GM18499 (cell line): ENCODE results near the gene R3HCC1L.
A peak's percentile ranks its signal among the peaks of the same experiment; 100 is the strongest.

ENCODE experiments used
- ATAC-seq: cut with Tn5 transposase; IDR thresholded peaks from one replicate; pipeline ENCODE4 v1.9.1; 2021; ENCODE audit warnings: moderate number of reproducible peaks; ENCODE audit not compliant: insufficient read depth, unreplicated experiment

Gene R3HCC1L

DNA sequence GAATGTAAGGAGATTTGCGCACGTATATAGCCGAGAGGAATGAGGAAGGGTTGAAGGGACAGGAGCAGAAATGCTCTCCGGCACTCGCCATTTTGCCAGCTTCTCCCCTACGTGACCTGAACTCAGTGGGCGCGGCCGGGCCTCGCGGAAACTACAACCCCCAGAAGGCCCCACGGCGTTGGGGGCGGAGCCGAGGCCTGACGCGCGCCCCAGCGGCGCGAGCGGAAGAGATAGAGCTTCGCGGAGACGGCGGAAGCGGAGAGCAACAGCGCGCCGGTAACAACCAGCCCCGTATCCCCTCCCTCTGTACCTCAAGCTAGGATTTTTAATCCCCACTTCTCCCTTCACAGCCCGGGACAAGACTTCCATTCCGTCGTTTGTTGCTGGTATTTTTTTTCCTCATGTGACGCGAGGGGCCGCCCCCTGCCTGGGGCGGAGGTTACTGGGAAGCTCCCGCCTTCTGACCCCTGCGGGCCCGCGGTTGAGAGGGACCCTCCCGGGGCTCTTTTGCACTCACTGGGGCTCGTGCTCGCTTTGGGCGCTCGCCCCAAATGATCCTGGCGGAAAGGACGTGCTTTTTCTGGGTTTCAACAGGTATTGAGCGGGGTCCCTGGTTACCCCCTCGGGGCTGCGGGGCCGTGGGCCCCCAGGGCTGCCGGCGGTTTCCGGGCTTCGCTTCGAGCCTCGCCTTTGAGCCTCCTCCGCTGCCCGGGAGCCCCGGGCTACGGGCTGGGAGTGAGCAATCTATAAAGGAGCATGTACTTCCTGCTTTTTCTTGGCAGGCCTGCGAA, at the start of gene R3HCC1L:
Gene R3HCC1L, plus strand, starts transcription at position 227 of the 791 bp plus-strand sequence. CDS start 73,458 bp downstream, outside the sequence.
- ATAC-seq = peak; percentile 62

DNA sequence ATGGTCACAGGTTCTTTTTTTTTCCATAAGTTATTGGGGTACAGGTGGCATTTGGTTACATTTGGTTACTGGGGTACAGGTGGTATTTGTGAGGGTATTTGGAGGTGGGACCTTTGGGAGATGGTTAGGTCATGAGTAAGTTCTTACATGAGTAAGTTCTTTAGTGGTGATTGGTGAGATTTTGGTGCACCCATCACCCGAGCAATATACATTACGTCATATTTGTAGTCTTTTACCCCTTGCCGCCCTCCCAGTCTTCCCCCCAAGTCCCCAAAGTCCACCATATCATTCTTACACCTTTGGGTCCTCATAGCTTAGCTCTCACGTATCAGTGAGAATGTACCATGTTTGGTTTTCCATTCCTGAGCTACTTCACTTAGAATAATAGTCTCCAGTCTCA, 49.2 kb upstream of the R3HCC1L start:
- no peak for ATAC-seq

DNA sequence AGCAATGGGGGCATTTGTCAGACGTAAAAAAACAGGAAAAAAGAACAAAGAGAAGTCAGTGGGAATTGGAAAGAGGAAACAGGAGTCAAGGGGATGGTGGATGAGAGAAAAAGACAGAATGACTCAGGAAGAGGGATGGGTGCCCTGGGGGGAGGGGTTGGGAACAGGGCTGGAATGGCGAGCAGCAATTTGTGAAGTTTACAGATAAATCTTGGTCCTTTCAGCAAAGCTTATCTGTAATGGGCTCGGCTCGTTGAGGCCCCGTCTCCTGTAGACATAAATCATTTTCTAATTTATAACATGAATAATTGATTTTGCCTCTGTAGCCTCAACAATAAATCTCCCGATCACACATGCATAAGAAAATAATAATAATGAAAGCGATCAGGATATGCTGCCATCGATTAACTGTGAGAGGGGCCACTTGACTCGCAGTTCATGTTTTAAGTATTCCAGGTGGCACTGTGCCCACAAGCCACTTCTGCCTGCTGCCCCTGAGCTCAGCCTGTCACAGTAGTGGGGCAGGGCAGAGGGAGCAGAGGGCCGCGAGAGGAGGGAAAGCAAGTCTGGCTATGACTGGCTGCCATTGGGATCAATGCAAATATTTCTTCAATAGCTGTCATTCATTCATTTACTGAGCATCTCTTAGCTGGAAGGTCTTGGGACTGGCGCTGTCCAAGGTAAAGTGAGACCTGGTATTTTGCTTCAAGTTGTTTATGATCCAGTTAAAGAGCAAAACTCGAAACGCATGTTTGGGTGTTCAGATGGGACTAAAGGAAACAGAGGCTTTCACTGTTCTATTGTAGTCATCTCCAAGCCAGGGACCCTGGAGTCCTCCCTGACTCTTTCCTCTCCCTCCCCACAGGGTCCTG, 47.4 kb upstream of the R3HCC1L start:
- ATAC-seq = no peak

DNA sequence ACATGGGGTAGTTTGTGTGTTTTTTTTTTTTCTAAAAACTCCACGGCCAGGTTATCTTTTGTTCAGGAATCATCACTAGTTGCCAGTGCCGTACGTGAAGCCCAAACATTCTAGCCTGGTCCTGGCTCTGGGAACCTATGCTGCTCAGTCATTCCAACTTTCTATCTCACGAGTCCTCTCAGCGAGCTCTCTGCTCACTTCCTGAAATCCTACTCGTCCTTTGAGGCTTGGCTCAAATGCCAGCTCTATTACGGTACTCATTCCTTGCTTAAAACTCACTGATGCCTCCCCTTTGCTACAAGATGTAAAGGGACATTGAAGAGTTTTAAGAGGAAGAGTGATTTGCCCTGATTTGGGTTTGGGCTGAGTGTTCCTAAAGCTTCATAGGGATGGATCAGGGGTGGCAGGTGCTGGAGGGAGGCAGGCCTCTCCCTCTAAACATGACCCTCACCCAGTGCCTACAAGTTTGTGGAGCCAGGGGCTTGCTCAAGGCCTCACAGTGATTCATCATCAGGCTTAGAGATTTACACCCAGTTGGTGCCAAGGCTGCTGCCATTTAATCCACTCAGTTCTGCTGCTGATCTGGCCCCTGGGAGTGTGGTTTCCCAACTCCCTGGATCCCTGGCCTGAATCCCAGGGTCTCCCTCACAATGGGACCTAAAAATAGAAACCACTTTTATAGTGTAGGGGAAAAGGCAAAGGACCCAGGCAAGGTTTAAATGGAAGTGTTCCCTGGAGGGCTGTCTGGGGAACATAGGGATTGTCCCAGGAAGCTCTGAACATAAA, 46.1 kb upstream of the R3HCC1L start:
- no peak for ATAC-seq

DNA sequence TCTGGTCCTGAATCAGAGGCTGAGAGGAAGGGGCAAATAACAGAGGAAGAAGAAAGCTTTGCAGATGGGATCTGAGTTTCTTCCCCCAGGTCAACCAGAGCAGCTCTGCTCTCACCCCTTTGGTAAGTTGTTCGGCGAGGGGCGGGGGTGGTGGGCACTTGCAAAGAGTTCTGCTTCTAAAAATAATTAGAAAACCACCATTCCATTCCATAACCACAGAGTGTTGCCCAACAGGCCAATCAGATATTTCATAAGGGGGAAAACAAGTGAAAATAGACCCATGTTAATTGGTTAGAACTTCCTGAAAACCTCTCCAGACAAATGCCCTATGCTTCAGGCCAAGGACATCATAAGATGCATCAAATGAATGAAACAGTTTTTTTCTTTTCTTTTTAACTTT, 43.6 kb upstream of the R3HCC1L start:
- no peak for ATAC-seq

DNA sequence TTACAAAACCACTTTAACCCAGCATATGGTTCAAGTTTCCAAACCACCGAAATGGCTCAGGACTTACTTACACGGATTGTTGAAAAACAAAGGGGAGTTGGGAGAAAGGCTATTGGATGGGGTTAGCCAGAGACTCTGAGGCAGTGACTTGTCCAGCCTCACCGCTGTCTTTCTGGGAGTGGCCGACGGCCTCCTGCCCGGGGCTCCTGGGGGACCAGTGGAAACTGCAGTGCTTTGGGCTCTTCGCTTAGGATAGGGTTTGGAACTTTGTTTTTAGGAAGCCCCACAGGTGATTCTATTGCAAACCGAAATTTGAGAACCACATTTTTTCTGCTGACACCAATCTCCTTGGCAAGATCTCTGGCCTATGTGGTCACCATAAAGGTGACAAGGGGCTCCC, 38.1 kb upstream of the R3HCC1L start:
- no peak for ATAC-seq

DNA sequence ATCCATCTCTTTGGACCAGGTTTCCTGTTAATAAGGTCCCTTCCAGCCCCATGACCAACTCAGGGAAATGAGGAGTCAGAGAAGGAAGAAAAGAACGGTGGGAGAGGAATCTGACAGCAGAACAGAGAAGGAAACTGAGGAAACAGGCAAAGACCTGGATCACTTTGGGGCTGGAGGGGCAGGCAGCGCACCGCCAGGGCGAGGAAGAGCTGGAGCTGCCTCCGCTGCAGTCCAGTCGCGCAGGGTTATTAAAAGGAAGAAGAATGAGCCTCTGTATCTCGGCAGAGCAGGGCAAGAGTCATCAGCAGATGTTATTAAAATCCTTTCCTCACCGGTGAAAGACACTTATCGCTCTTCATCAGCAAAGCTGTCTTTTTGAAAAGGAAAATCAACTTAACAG, 37.7 kb upstream of the R3HCC1L start:
- ATAC-seq = no peak

DNA sequence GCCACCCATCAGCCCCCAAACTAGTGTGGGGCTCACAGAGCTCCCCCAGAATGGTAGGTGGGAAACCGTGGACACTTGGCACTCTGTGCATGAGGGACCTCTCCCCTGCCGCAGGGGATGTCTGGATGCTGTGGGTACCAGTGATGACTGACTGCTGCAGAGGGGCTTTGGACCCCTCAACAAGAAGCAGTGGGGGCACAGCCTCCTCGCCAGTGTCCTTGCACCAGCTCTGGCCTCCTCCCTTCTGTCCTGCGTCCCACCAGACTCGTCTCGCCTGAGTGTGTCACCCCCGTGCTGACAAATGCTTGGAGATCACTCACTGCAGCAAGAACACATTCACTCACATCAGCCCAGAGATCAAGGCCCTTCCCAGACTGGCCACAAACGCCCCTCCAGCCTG, 37.3 kb upstream of the R3HCC1L start:
- no peak for ATAC-seq

DNA sequence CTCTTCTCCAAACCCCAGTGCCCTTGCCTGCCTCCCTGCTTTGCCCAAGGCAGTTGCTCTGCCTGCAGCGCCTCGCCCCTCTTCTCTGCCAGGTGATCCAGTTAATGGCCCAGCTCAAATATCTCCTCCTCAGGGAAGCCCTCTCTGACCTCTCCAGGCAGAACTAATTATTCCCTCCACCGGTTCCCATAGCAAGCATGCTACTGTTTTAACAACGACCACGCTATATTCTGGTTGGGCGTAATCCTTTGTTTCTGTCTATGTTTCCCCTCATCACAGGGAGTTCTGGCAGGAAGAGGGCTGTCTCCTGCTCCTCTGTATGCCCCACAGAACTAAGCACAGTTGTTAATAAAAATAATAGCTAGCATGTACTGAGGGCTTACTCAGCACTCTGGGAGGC, 36.8 kb upstream of the R3HCC1L start:
- ATAC-seq = no peak

DNA sequence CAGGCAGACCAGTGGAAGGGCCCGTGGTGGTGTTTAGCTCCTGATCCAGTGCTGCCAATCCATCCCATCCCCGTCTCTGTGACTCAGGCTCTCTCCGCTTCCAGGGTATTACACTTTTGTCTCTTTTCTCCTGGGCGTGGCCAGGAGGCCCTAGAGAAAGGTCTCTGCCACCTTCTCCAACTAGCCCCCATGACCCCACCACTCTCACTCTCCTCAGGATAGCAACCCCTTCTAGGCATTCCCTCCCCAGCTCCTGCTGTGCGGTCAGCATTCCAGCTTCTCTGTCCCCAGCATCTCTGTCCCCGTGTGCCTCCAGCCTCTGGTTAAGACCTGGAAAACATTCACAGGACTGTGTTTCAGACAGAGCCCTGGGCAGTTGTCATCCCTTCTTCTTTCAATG, 36.2 kb upstream of the R3HCC1L start:
- no peak for ATAC-seq

DNA sequence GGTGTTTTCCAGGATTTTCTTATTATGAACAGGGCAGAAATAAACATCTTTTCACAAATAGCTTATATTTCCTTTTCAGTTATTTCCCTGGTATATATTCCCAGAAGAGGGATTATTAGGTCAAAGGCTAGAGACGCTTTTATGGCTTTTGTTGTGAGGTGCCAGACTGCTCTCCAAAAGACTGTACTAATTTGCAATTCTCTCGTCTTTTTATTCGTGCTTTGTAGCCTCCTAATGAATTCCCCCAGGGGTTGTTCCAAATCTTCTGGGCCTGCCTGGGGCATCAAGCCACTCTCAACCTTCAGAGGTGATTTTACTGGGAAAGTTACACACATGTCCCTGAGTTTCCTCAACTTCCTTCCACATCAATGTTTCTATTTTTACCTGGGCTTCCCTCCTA, 34.0 kb upstream of the R3HCC1L start:
- no peak for ATAC-seq

DNA sequence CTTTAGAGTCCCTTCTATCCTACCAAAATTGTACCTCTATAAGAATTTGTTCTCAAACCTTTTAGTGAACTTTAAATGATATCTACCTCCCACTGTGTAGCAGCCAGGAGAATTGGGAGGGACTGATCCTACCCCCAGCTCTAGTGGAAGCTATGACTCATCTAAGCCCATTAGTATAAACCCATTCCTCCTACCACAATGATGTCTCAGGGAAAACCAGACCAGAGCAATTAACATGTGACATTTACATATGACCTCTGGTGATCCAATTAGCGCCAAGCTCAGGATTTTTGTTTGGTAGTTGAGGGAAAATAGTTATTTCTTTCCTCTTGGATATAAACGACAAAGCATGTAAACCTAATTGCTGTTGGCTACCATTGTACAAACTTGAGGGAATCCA, 33.1 kb upstream of the R3HCC1L start:
- no peak for ATAC-seq

DNA sequence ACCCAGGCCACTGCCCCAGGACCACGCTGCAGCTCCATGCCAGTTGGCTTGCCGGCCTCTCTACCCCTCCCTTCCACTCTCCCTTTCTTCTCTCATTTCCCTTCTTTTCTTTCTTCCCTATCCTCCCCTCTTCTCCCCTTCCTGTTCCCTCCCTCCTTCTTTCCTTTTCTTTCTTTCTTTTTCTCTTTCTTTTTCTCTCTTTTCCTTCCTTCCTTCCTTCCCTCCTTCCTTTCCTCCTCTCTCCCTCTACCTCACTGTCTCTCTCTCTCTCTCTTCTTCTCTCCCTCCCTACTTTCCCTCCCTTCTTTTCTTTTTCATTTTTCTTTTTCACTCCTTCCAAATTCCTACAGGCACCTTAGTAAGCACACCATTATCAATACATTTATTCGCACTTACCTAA, 30.3 kb upstream of the R3HCC1L start:
- ATAC-seq = no peak

DNA sequence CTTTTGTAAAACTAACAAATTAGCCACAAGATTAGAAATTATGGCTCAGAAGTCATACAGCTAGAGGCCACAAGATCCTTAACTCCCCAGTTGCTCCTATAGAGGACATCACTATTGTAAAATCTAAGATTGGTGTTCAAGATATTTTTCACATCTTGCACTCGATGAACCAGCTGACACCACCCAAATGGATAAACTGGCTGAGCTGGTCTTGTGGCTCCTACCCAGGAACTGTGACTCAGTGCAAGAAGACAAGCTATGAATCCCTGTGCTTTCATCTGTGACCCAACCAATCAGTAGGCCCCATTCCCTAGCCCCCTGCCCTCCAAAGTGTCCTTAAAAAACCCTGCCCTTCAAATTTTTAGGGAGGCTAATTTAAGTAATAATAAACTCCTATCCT, 27.9 kb upstream of the R3HCC1L start:
- no peak for ATAC-seq

DNA sequence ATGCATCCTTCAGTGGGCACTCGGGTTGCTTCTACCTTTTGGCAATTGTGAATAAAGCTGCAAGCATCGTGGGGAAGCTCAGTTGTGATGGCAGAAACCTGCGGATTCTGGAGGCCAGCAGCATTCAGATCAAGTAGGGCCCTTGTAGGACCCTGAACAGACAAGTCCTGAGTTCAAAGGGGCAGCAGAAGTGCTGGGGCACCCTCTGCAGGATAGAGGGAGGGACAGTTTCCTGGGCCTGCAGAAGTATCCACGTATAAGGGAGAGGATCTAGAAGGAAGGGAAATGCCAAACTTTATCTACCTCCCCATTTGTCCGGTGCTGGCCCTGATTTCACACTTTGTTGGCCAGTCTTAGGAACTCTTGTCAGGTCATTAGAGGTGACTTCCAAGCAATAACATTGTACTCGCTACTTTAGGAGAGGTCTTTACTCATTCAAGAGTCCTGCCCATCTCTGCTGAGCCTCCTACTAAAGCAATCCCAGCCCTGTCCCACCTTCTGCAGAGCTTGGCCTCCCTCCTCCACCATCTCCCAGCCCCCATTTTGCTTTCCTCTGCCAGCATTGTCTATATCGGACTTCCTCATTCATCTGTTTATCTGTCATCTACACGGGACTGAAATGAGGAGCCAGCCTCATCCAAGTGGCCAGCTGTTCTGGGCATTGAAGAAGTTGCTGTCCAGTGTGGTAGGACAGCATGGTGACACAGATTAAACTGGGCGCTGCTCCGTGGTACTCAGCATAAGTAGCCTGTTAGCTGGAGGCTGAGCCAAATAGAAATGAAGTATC, 26.6 kb upstream of the R3HCC1L start:
- ATAC-seq = no peak

DNA sequence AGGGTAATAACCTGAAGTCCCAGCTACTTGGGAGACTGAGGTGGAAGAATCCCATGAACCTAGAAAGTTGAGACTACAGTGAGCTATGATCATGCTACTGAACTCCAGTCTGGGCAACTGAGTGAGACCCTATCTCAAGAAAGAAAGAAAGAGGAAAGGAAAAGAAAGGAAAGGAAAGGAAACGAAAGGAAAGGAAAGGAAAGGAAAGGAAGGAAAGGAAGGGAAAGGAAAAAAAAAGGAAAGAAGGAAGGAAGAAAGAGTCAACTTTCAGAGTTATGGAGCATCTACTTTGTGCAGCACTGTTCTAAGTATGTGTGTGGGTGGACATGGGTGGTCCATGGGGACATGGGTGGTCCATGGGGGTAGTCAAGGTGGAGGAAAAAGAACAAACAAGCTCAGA, 24.1 kb upstream of the R3HCC1L start:
- ATAC-seq = no peak

DNA sequence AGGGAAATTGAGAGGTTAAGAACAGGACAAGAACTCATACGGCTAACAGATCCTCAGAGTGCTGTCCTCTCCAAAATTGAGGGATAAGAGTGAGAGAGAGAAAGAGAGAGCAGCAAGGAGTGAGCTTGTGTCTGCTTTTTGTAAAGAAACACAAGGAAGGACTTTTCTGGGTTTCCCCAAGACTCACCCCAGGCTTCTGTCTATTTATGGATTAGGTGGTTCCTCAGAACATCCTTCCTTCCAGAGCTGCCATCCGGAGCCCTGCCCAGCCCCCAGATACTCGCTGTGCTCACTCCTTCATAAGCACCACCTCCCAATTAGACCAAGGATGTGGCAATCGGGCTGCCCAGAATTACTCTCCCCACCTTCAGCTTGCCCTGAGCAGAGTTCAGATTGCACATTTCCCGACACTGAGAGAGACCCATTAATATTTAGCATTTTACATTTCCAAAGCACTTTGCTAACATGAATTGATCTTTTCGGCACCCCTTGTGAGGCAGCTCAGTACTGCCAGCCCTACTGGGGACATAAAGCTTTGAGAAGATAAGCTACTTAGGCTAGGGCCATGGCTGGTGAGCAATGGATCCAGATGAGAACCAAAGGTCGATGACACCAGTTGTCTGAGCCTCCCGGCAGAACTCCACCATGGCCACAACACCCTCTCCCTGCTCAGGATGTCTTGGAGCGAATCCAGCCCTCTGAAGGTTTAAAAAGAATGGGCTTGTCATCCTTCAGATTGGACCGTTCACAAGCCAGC, 19.2 kb upstream of the R3HCC1L start:
- ATAC-seq = no peak

DNA sequence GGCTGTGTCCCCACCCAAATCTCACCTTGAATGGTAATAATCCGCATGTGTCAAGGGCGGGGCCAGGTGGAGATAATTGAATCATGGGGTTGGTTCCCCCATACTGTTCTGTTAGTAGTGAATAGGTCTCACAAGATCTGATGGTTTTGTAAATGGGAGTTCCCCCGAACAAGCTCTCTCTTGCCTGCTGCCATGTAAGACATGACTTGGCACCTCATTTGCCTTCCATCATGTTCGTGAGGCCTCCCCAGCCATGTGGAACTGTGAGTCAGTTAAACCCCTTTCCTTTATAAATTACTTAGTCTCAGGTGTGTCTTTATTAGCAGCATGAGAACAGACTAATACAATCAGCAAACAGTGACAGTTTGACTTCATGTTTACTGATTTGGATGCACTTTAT, 14.6 kb upstream of the R3HCC1L start:
- no peak for ATAC-seq

DNA sequence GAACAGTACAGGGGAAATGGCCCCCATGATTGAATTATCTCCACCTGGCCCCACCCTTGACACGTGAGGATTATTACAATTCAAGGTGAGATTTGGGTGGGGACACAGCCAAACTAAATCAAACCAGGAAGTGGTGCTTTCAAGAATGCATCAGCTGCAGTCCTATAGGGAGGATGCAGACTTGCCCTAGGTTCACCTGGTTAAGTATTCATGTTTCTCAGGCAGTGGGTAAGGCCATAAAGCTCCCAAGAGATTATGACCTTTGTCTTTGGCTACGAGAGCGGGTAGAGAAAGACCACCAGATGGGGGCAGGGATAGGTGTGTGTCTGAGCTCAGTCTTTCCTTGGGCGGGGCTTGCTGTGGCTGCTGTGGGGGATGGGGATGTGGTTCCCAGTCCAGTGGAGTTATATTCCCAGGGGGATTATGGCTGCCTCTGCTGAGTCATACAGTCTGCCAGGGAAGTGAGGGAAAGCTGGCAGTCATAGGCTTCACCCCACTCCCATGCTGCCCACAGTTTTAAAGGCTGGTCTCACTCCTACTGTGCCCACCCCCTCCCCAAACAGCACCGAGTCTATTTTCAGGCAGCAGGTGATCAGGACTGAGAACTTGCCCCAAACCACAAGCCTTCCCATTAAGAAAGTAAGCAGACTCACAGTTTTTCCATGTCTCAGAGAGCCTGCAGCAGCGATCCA, 8.4 kb upstream of the R3HCC1L start:
- no peak for ATAC-seq
